ENCODE measurements around the gene PHOSPHO1. TPM values are rescaled to one million over a fixed set of nuclear protein-coding genes. Genes with fewer than 3 reads are reported as not detected.

The PHOSPHO1 gene
- polyA plus RNA-seq, 2 of the 4 experiments (the other 2 are of a cell fraction) = 0.32 to 1.6 TPM

GRCh38 chr17:49223168-49223516 lies 7.4 kb downstream of the PHOSPHO1 start:
- Histone ChIP-seq H3K27ac (0 out of 6 replicates have a peak overlapping the region, but pooled peaks of 1 of the 2 experiments have one; percentile 10), H3K9me3 (no peaks in the 10 kb centered on the region), H3K4me2 (peak overlapping the region; percentile 60), H3K4me3 (0 out of 3 replicates have a peak overlapping the region, but pooled peaks have one; percentile 0), H3K4me1 (peaks cover 11% of the 10 kb centered on the region)
- 25% methylated on average over 9 of the region's 9 CpGs for WGBS (ENCODE audit: missing lambda C conversion rate)
- ChIA-PET CTCF (interaction anchor here (0.7 to 3.1 kb wide), 13 partner anchors 8 to 331 kb away, joined by 3 to 22 read pairs (median 5); partner anchors contain the start of gene ATP5MC1), POLR2A (interaction anchor here (0.9 to 1.8 kb wide), 2 partner anchors 31 to 68 kb away, joined by 5 read pairs; no protein-coding TSS in a partner anchor)
- TF ChIP-seq PHF8 (IDR thresholded peaks at IDR 0.05; ENCODE audit: borderline replicate concordance, low read depth) (no peak), EHMT2 (IDR thresholded peaks at IDR 0.05; ENCODE audit: low read depth) (no peak), RCOR1 (IDR thresholded peaks at IDR 0.05; ENCODE audit: low read depth, low read length) (no peak), HMGXB4 (CRISPR knock-in tag; IDR thresholded peaks at IDR 0.05; ENCODE audit: borderline replicate concordance) (no peak), POLR2A (IDR thresholded peaks at IDR 0.05; ENCODE audit: low read length) (no peak), SMC3 (IDR thresholded peaks at IDR 0.05) (no peak)
- ATAC-seq (peak; percentile 2 to 10; a peak in 3 of 6 replicates), FAIRE-seq (no peak), DNase-seq (ENCODE audit: low read depth in 1 of 2, low spot score in 1 of 2) (no peak)

- Histone ChIP-seq H3K9me3 (no peaks in the 10 kb centered on the region), H3K4me1 (peaks cover 3% of the 10 kb centered on the region; the same call in 1 of the 3 replicates), H3K4me3 (no peak overlapping the region), H3K27ac (no peak overlapping the region), H3K4me2 (no peak overlapping the region)
- no peak for FAIRE-seq
- DNase-seq (ENCODE audit: low read depth in 1 of 2, low spot score in 1 of 2) = no peak
- 73% methylated on average over 15 of the region's 15 CpGs for WGBS (ENCODE audit: missing lambda C conversion rate)
- POLR2A ChIA-PET = no interaction called here
- 0 out of 3 replicates have a peak, but pooled peaks have one; percentile 3 for TF ChIP-seq CTCF (IDR thresholded peaks at IDR 0.05)
- TF ChIP-seq CBX8 (IDR thresholded peaks at IDR 0.05) = no peak
- CTCF ChIA-PET = interaction anchor here (3.1 kb wide), 1 partner anchor 70 kb away, joined by 22 read pairs; no protein-coding TSS in a partner anchor
- ATAC-seq = no peak
Observed at GRCh38 chr17:49219987-49220386, 10.6 kb downstream of the PHOSPHO1 start.

- ATAC-seq = peak in 1 of 2 experiments; percentile 37; a peak in 2 of 6 replicates
Observed at GRCh38 chr17:49218941-49219913, 11.4 kb downstream of the PHOSPHO1 start.

More at GRCh38 chr17:49218941-49219913, 11.4 kb downstream of the PHOSPHO1 start:
- no peak for DNase-seq (ENCODE audit: low read depth in 1 of 2, low spot score in 1 of 2)
- peak; percentile 33 for TF ChIP-seq CTCF (IDR thresholded peaks at IDR 0.05)
- TF ChIP-seq FOXS1 (CRISPR knock-in tag; IDR thresholded peaks at IDR 0.05) = no peak
- TF ChIP-seq CHD2 (IDR thresholded peaks at IDR 0.05; ENCODE audit: low read length, partially characterized antibody) = no peak
- peak; percentile 26 to 33; a peak in 1 of 5 replicates for TF ChIP-seq RAD21 (conservative IDR thresholded peaks at IDR 0.05 in 1 of 2, IDR thresholded peaks at IDR 0.05 in 1 of 2)
- peak; percentile 35; the same call in 2 of the 3 replicates for TF ChIP-seq SMC3 (IDR thresholded peaks at IDR 0.05)
- CTCF ChIA-PET = interaction anchor here (1.2 to 13.5 kb wide), 2 partner anchors 8 to 11 kb away, joined by 3 to 161 read pairs; partner anchors contain the start of gene PHOSPHO1
- WGBS (ENCODE audit: missing lambda C conversion rate) = 65% methylated on average over 30 of the region's 37 CpGs
- Histone ChIP-seq H3K9me3 (no peaks in the 10 kb centered on the region), H3K4me2 (no peak overlapping the region), H3K4me1 (peaks cover 8% of the 10 kb centered on the region; the same call in 2 of the 3 replicates), H3K27ac (peak overlapping the region in 1 of 2 experiments; percentile 28; a peak in 1 of 6 replicates), H3K4me3 (no peak overlapping the region)
- no peak for FAIRE-seq
- POLR2A ChIA-PET = no interaction called here
